ENCODE data around the gene LCMT1.

DNA sequence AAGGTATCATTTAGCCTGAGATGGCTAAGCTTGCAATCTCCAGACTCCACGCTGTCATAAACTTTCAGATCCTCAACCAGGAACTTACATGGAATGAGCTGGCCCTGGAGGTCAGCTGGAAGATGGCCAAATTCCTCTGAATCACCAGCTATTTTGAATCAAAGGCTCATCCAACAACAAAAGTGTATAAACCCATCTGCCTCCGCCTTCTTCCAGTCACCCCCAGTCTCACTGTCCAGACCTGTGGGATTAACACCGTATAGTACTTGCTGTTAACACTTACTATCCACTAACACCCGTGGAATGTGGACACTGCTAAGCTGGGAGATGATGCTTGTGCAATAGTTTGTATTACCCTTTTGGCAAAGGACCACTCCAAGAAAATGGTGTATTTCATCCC is 1.9 kb upstream of the LCMT1 start:
- TF ChIP-seq, protein P1, sequence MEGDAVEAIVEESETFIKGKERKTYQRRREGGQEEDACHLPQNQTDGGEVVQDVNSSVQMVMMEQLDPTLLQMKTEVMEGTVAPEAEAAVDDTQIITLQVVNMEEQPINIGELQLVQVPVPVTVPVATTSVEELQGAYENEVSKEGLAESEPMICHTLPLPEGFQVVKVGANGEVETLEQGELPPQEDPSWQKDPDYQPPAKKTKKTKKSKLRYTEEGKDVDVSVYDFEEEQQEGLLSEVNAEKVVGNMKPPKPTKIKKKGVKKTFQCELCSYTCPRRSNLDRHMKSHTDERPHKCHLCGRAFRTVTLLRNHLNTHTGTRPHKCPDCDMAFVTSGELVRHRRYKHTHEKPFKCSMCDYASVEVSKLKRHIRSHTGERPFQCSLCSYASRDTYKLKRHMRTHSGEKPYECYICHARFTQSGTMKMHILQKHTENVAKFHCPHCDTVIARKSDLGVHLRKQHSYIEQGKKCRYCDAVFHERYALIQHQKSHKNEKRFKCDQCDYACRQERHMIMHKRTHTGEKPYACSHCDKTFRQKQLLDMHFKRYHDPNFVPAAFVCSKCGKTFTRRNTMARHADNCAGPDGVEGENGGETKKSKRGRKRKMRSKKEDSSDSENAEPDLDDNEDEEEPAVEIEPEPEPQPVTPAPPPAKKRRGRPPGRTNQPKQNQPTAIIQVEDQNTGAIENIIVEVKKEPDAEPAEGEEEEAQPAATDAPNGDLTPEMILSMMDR (conservative IDR thresholded peaks at IDR 0.05; ENCODE audit: low read depth, low read length): no peak
- TF ChIP-seq EZH2 (IDR thresholded peaks at IDR 0.05; ENCODE audit: low read length, unreplicated experiment): no peak
